Measurements from ENCODE around the gene PROM2. TPM values are rescaled to one million over a fixed set of nuclear protein-coding genes. Genes with fewer than 3 reads are reported as not detected.
A peak's percentile ranks its signal among the peaks of the same experiment; 100 is the strongest.

PROM2 gene
- total and polyA plus RNA-seq, 7 experiments from 2014 or later, result 0.24 to 1.2 (median 0.57) TPM; not detected in 2

GRCh38 chr2:95311815-95312542, 37.7 kb downstream of the PROM2 start:
- POLR2A ChIA-PET, result no interaction called here
- Mint-ChIP-seq H3K9me3 (no peaks in the 10 kb centered on the region), H3K27me3 (no peaks in the 10 kb centered on the region), H3K36me3 (no peaks in the 10 kb centered on the region), H3K4me3 (no peak overlapping the region), H3K4me1 (peaks cover 0 to 3% (median 0%) of the 10 kb centered on the region in 7 donors), H3K27ac (no peak overlapping the region)
- CTCF ChIA-PET, result no interaction called here
- H3K27me3 ChIP-seq (ENCODE audit: control insufficient read depth in 2 of 2, insufficient read depth in 2 of 2, low read length in 2 of 2), result no peaks in the 10 kb centered on the region
- H3K36me3 ChIP-seq (ENCODE audit: control insufficient read depth in 2 of 3, insufficient read depth in 3 of 3, low read length in 3 of 3), result no peaks in the 10 kb centered on the region
- H3K9me3 ChIP-seq (ENCODE audit: control insufficient read depth in 2 of 3, low read length in 3 of 3), result no peaks in the 10 kb centered on the region
- DNase-seq (no peak), ATAC-seq (no peak)
- H3K27ac ChIP-seq (ENCODE audit: low read depth, low read length), result no peak overlapping the region
- no peaks in the 10 kb centered on the region for H3K4me1 ChIP-seq (ENCODE audit: control insufficient read depth in 2 of 2, insufficient read depth in 2 of 2, low read length in 2 of 2)
- H3K4me3 ChIP-seq (ENCODE audit: low read length), result no peak overlapping the region
- intact Hi-C loops (cut with micrococcal nuclease), result loop anchor here in 1 of 2 donors (10.0 kb wide), 1 partner anchor 117 kb away; no protein-coding TSS in a partner anchor

- ATAC-seq (no peak), DNase-seq (no peak)
- H3K4me1 Mint-ChIP-seq, result peaks cover 0 to 5% (median 0%) of the 10 kb centered on the region in 7 donors
- H3K36me3 Mint-ChIP-seq, result no peaks in the 10 kb centered on the region
- H3K9me3 ChIP-seq (ENCODE audit: control insufficient read depth in 2 of 3, low read length in 3 of 3), result no peaks in the 10 kb centered on the region
- H3K4me1 ChIP-seq (ENCODE audit: control insufficient read depth in 2 of 2, insufficient read depth in 2 of 2, low read length in 2 of 2), result no peaks in the 10 kb centered on the region
- intact Hi-C loops (cut with micrococcal nuclease), result loop anchor here in 1 of 2 donors (10.0 kb wide), 1 partner anchor 118 kb away; no protein-coding TSS in a partner anchor
- CTCF ChIA-PET, result no interaction called here
- H3K4me3 Mint-ChIP-seq, result no peak overlapping the region
- H3K27ac ChIP-seq (ENCODE audit: low read depth, low read length), result no peak overlapping the region
- POLR2A ChIA-PET, result no interaction called here
- no peaks in the 10 kb centered on the region for H3K36me3 ChIP-seq (ENCODE audit: control insufficient read depth in 2 of 3, insufficient read depth in 3 of 3, low read length in 3 of 3)
- no peaks in the 10 kb centered on the region for H3K27me3 Mint-ChIP-seq
- H3K4me3 ChIP-seq (ENCODE audit: low read length), result no peak overlapping the region
- H3K27ac Mint-ChIP-seq, result no peak overlapping the region
- H3K9me3 Mint-ChIP-seq, result no peaks in the 10 kb centered on the region
- no peaks in the 10 kb centered on the region for H3K27me3 ChIP-seq (ENCODE audit: control insufficient read depth in 2 of 2, insufficient read depth in 2 of 2, low read length in 2 of 2)
Measured at GRCh38 chr2:95312543-95313201, 38.4 kb downstream of the PROM2 start.

GRCh38 chr2:95313296-95314131, 39.3 kb downstream of the PROM2 start:
- Histone ChIP-seq H3K4me1 (ENCODE audit: control insufficient read depth in 2 of 2, insufficient read depth in 2 of 2, low read length in 2 of 2) (no peaks in the 10 kb centered on the region), H3K4me3 (ENCODE audit: low read length) (no peak overlapping the region), H3K9me3 (ENCODE audit: control insufficient read depth in 2 of 3, low read length in 3 of 3) (no peaks in the 10 kb centered on the region), H3K27me3 (ENCODE audit: control insufficient read depth in 2 of 2, insufficient read depth in 2 of 2, low read length in 2 of 2) (no peaks in the 10 kb centered on the region), H3K36me3 (ENCODE audit: control insufficient read depth in 2 of 3, insufficient read depth in 3 of 3, low read length in 3 of 3) (no peaks in the 10 kb centered on the region), H3K27ac (ENCODE audit: low read depth, low read length) (no peak overlapping the region)
- no peak overlapping the region for H3K4me3 Mint-ChIP-seq
- ChIA-PET CTCF (no interaction called here), POLR2A (no interaction called here)
- no peak for ATAC-seq
- H3K36me3 Mint-ChIP-seq, result no peaks in the 10 kb centered on the region
- H3K9me3 Mint-ChIP-seq, result no peaks in the 10 kb centered on the region
- DNase-seq, result no peak
- H3K27ac Mint-ChIP-seq, result peak overlapping the region in 1 of 9 donors; percentile 0
- peaks cover 0 to 5% (median 0%) of the 10 kb centered on the region in 7 donors for H3K4me1 Mint-ChIP-seq
- peaks cover 0 to 2% (median 0%) of the 10 kb centered on the region in 5 donors for H3K27me3 Mint-ChIP-seq
- intact Hi-C loops (cut with micrococcal nuclease), result loop anchor here in 1 of 2 donors (2.0 to 10.0 kb wide), 2 partner anchors 119 to 291 kb away; no protein-coding TSS in a partner anchor

GRCh38 chr2:95314598-95314963, 40.3 kb downstream of the PROM2 start:
- Mint-ChIP-seq H3K4me3 (no peak overlapping the region), H3K27ac (no peak overlapping the region)
- intact Hi-C loops (cut with micrococcal nuclease), result loop anchor here in 1 of 2 donors (2.0 to 10.0 kb wide), 2 partner anchors 120 to 292 kb away; no protein-coding TSS in a partner anchor

GRCh38 chr2:95314964-95315611, 40.8 kb downstream of the PROM2 start:
- DNase-seq (no peak), ATAC-seq (no peak)
- Mint-ChIP-seq H3K27me3 (peaks cover 0 to 7% (median 0%) of the 10 kb centered on the region in 5 donors), H3K4me3 (no peak overlapping the region), H3K36me3 (no peaks in the 10 kb centered on the region), H3K9me3 (no peaks in the 10 kb centered on the region), H3K4me1 (peaks cover 0 to 5% (median 0%) of the 10 kb centered on the region in 7 donors), H3K27ac (peak overlapping the region in 1 of 9 donors; percentile 24)
- POLR2A ChIA-PET, result no interaction called here
- Histone ChIP-seq H3K4me1 (ENCODE audit: control insufficient read depth in 2 of 2, insufficient read depth in 2 of 2, low read length in 2 of 2) (no peaks in the 10 kb centered on the region), H3K9me3 (ENCODE audit: control insufficient read depth in 2 of 3, low read length in 3 of 3) (no peaks in the 10 kb centered on the region), H3K27me3 (ENCODE audit: control insufficient read depth in 2 of 2, insufficient read depth in 2 of 2, low read length in 2 of 2) (no peaks in the 10 kb centered on the region), H3K36me3 (ENCODE audit: control insufficient read depth in 2 of 3, insufficient read depth in 3 of 3, low read length in 3 of 3) (no peaks in the 10 kb centered on the region), H3K27ac (ENCODE audit: low read depth, low read length) (no peak overlapping the region), H3K4me3 (ENCODE audit: low read length) (no peak overlapping the region)
- intact Hi-C loops (cut with micrococcal nuclease), result loop anchor here in 1 of 2 donors (2.0 to 10.0 kb wide), 2 partner anchors 120 to 292 kb away; no protein-coding TSS in a partner anchor
- CTCF ChIA-PET, result no interaction called here

More at GRCh38 chr2:95314598-95314963, 40.3 kb downstream of the PROM2 start:
- Histone ChIP-seq H3K4me1 (ENCODE audit: control insufficient read depth in 2 of 2, insufficient read depth in 2 of 2, low read length in 2 of 2) (no peaks in the 10 kb centered on the region), H3K36me3 (ENCODE audit: control insufficient read depth in 2 of 3, insufficient read depth in 3 of 3, low read length in 3 of 3) (no peaks in the 10 kb centered on the region), H3K27ac (ENCODE audit: low read depth, low read length) (no peak overlapping the region), H3K4me3 (ENCODE audit: low read length) (no peak overlapping the region), H3K9me3 (ENCODE audit: control insufficient read depth in 2 of 3, low read length in 3 of 3) (no peaks in the 10 kb centered on the region), H3K27me3 (ENCODE audit: control insufficient read depth in 2 of 2, insufficient read depth in 2 of 2, low read length in 2 of 2) (no peaks in the 10 kb centered on the region)
- ATAC-seq (no peak), DNase-seq (no peak)
- Mint-ChIP-seq H3K9me3 (no peaks in the 10 kb centered on the region), H3K4me1 (peaks cover 0 to 5% (median 0%) of the 10 kb centered on the region in 7 donors), H3K36me3 (no peaks in the 10 kb centered on the region), H3K27me3 (peaks cover 0 to 7% (median 0%) of the 10 kb centered on the region in 5 donors)
- CTCF ChIA-PET, result no interaction called here
- POLR2A ChIA-PET, result no interaction called here

GRCh38 chr2:95315801-95316411, 41.7 kb downstream of the PROM2 start:
- Histone ChIP-seq H3K4me1 (ENCODE audit: control insufficient read depth in 2 of 2, insufficient read depth in 2 of 2, low read length in 2 of 2) (no peaks in the 10 kb centered on the region), H3K27me3 (ENCODE audit: control insufficient read depth in 2 of 2, insufficient read depth in 2 of 2, low read length in 2 of 2) (no peaks in the 10 kb centered on the region), H3K4me3 (ENCODE audit: low read length) (no peak overlapping the region), H3K27ac (ENCODE audit: low read depth, low read length) (no peak overlapping the region), H3K36me3 (ENCODE audit: control insufficient read depth in 2 of 3, insufficient read depth in 3 of 3, low read length in 3 of 3) (no peaks in the 10 kb centered on the region), H3K9me3 (ENCODE audit: control insufficient read depth in 2 of 3, low read length in 3 of 3) (no peaks in the 10 kb centered on the region)
- H3K4me3 Mint-ChIP-seq, result no peak overlapping the region
- peaks cover 0 to 7% (median 0%) of the 10 kb centered on the region in 5 donors for H3K27me3 Mint-ChIP-seq
- ATAC-seq (no peak), DNase-seq (no peak)
- intact Hi-C loops (cut with micrococcal nuclease), result loop anchor here in 1 of 2 donors (2.0 to 10.0 kb wide), 2 partner anchors 121 to 293 kb away; no protein-coding TSS in a partner anchor
- ChIA-PET CTCF (no interaction called here), POLR2A (no interaction called here)
- H3K36me3 Mint-ChIP-seq, result no peaks in the 10 kb centered on the region
- H3K27ac Mint-ChIP-seq, result no peak overlapping the region
- H3K4me1 Mint-ChIP-seq, result peaks cover 0 to 5% (median 0%) of the 10 kb centered on the region in 7 donors
- H3K9me3 Mint-ChIP-seq, result no peaks in the 10 kb centered on the region

All from naive thymus-derived CD4-positive, alpha-beta T cell (primary cell).